GM12872 (cell line): ENCODE results near the gene FARS2.

Experiments
- TF ChIP-seq, protein P1 (sequence below): IDR thresholded peaks from 3 replicates; pipeline ENCODE4 v1.5.1; 2011; ENCODE audit warnings: low read depth, mild to moderate bottlenecking, low read length, moderate library complexity; ENCODE audit not compliant: insufficient read depth

The FARS2 gene

DNA sequence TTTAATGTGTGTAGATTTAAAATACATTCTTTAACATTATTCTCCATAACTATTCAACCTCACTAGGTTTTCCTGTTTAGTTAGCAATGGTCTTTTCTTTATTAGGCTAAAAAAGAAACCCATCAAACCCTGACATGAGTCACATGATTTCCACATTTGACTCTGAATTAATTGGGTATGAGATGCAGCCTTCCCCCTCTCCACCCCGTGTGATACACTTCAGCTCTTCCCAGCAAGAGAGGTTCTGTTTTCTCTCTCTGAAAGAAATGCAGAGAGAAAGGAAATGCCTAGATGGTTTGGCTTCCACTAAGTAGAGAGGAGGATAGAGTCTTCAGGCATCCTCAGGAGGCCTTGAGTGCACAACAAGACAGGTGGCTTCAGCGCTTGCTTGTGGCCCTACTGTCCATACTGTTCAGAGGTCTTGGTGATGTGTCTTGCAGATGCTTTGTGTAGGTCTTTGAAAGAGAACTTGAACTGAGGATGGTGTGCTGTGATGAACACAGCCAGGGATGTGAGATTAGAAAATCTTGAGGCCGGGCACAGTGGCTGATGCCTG, 17.3 kb downstream of the FARS2 start:
- TF ChIP-seq, protein P1, sequence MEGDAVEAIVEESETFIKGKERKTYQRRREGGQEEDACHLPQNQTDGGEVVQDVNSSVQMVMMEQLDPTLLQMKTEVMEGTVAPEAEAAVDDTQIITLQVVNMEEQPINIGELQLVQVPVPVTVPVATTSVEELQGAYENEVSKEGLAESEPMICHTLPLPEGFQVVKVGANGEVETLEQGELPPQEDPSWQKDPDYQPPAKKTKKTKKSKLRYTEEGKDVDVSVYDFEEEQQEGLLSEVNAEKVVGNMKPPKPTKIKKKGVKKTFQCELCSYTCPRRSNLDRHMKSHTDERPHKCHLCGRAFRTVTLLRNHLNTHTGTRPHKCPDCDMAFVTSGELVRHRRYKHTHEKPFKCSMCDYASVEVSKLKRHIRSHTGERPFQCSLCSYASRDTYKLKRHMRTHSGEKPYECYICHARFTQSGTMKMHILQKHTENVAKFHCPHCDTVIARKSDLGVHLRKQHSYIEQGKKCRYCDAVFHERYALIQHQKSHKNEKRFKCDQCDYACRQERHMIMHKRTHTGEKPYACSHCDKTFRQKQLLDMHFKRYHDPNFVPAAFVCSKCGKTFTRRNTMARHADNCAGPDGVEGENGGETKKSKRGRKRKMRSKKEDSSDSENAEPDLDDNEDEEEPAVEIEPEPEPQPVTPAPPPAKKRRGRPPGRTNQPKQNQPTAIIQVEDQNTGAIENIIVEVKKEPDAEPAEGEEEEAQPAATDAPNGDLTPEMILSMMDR = no peak

DNA sequence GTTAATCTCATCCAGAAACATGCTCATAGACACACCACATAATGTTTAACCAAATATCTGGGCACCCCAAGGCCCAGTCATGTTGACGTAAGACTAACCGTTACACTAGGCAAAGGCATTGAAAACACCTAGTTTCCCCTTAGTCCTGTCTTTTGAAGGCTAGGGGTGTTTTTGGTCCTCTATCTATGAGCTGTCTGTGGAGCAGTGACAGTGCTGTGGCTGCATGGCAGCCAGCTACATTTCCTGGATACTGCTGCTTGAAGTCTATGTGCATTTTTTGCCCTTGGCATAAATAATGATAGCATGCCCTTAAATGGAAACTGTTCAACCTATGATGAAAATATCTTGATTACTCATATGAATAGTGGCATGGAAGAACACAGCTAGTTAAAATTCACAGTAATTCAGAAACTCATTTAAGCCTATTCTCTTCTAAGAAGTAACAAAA, 18.6 kb downstream of the FARS2 start:
- TF ChIP-seq, protein P1 = no peak

GRCh38 chr6:5280920-5281319, 19.6 kb downstream of the FARS2 start:
- TF ChIP-seq, protein P1 = no peak

DNA sequence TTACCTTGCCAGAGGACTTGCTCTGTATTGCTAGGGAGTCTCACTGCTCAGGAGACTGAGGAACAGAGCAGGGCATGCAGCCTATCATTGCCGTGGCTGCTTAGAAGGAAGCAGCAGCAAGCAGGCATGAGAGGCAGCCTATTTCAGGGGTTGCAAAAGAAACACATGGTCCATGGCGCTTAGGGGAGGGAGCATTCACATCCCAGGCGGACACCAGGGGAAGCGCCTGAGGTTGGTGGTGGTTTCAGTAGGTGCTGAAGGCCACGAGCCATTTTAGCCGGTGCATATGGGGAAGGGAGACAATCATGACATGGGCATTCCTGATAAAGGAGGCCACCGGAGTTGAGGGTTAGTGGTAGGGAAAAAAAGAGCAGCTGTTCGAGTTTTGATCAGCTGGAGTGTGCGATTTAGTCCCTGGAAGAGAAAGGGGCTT, 20.9 kb downstream of the FARS2 start:
- TF ChIP-seq, protein P1 = no peak

- TF ChIP-seq, protein P1 = no peak
Observed at GRCh38 chr6:5285081-5285480, 23.8 kb downstream of the FARS2 start.

GRCh38 chr6:5285526-5285925, 24.2 kb downstream of the FARS2 start:
- TF ChIP-seq, protein P1 = no peak

GRCh38 chr6:5286780-5287179, 25.5 kb downstream of the FARS2 start:
- TF ChIP-seq, protein P1 = no peak
